Endothelial cell of umbilical vein (primary cell): ENCODE data around the gene FBXL4.

ENCODE experiments used
- GATA2 ChIP-seq: IDR thresholded peaks from 2 replicates; pipeline ENCODE4 v1.7.0; 2011; ENCODE audit warnings: low read depth, mild to moderate bottlenecking, moderate library complexity, mixed read lengths, low read length; ENCODE audit not compliant: insufficient read length, insufficient read depth
- POLR2A ChIP-seq: IDR thresholded peaks from 2 replicates; pipeline ENCODE4 v1.6.1; 2012; ENCODE audit warnings: low read depth, mild to moderate bottlenecking, control low read depth, low read length
- TF ChIP-seq, protein P1 (sequence below), 2 donors: IDR thresholded peaks; 1 replicate in 1 of 2; 2 replicates in 1 of 2; pipeline ENCODE4 v1.5.1; 2011; ENCODE audit warnings: low read length in 2 of 2, mild to moderate bottlenecking in 2 of 2, moderate library complexity in 2 of 2, control low read depth in 1 of 2, inconsistent platforms in 1 of 2, low read depth in 1 of 2; ENCODE audit not compliant: insufficient read depth in 1 of 2; ENCODE audit errors: extremely low read depth in 1 of 2
- TF ChIP-seq, protein P2 (sequence below): IDR thresholded peaks from 2 replicates; pipeline ENCODE4 v1.6.1; 2011; ENCODE audit not compliant: insufficient read depth, insufficient read length

DNA sequence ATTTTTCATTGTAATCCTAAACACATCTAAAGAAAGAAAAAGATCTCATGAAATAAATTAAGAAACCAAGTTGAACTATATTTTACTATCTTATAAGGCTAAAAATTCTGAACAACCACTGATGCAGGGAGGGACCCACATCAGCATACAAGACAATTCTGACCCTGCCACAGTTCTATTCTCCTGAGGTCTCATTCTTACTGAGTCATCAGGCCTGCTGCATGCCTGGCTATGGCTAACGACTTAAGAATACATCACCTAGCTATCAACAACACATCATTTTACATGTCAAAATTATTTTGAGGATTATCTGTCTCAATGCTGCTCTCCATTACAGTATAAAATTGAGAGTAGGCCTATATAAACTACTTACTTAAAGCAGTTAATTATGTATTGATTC lies 52.9 kb downstream of the FBXL4 start:
- TF ChIP-seq POLR2A (no peak), GATA2 (no peak)
- TF ChIP-seq, protein P1, sequence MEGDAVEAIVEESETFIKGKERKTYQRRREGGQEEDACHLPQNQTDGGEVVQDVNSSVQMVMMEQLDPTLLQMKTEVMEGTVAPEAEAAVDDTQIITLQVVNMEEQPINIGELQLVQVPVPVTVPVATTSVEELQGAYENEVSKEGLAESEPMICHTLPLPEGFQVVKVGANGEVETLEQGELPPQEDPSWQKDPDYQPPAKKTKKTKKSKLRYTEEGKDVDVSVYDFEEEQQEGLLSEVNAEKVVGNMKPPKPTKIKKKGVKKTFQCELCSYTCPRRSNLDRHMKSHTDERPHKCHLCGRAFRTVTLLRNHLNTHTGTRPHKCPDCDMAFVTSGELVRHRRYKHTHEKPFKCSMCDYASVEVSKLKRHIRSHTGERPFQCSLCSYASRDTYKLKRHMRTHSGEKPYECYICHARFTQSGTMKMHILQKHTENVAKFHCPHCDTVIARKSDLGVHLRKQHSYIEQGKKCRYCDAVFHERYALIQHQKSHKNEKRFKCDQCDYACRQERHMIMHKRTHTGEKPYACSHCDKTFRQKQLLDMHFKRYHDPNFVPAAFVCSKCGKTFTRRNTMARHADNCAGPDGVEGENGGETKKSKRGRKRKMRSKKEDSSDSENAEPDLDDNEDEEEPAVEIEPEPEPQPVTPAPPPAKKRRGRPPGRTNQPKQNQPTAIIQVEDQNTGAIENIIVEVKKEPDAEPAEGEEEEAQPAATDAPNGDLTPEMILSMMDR (IDR thresholded peaks at IDR 0.05; ENCODE audit: extremely low read depth in 1 of 2, insufficient read depth in 1 of 2, low read depth in 1 of 2, low read length in 2 of 2) = no peak
- TF ChIP-seq, protein P2, sequence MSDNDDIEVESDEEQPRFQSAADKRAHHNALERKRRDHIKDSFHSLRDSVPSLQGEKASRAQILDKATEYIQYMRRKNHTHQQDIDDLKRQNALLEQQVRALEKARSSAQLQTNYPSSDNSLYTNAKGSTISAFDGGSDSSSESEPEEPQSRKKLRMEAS = no peak
